OCI-LY7 (cell line): ENCODE data around the gene ATXN1L. TPM values are rescaled to one million over a fixed set of nuclear protein-coding genes. Genes with fewer than 3 reads are reported as not detected.
A peak's percentile ranks its signal among the peaks of the same experiment; 100 is the strongest.

Experiments used
- BruUV-seq: library from RNA; stranded (reverse); fragments of 400-500 nt; replicated peaks from 2 replicates; lab custom pipeline; 2021; lab: Mats Ljungman, UMichigan
- CTCF ChIA-PET: fragments of 300-600 bp; sonication (Branson Sonifier 250); formaldehyde crosslinking; loops from one replicate; lab custom pipeline; 2022; ENCODE audit warnings: antibody characterized with exemption; ENCODE audit not compliant: unreplicated experiment; lab: Charles Lee
- POLR2A ChIA-PET: fragments of 300-600 bp; sonication (Branson Sonifier 250); formaldehyde crosslinking; loops from one replicate; lab custom pipeline; 2022; ENCODE audit warnings: antibody characterized with exemption; lab: Charles Lee
- DNase-seq: peaks from one replicate; pipeline ENCODE4 v3.0.0-alpha.2; 2015; ENCODE audit warnings: low spot score
- H2AFZ ChIP-seq: fragments of 200-600 bp; sonication (generic), shearing (Covaris generic); 2 replicates; pipeline ENCODE4 v1.6.1; 2014; ENCODE audit warnings: mild to moderate bottlenecking, antibody characterized with exemption, low read length, moderate library complexity
- H3K27ac ChIP-seq: fragments of 200-600 bp; sonication (generic); 2 replicates; pipeline ENCODE4 v1.5.1; 2014; ENCODE audit warnings: mixed run types, low read depth, mild to moderate bottlenecking, moderate library complexity, low read length, inconsistent platforms; ENCODE audit not compliant: poor library complexity, severe bottlenecking
- H3K36me3 ChIP-seq: fragments of 200-600 bp; sonication (generic); 2 replicates; pipeline ENCODE4 v1.6.1; 2014; ENCODE audit warnings: mild to moderate bottlenecking, antibody characterized with exemption, low read length, moderate library complexity, mixed read lengths; ENCODE audit not compliant: insufficient read depth
- H3K4me1 ChIP-seq: fragments of 200-600 bp; sonication (generic); 2 replicates; pipeline ENCODE4 v1.5.1; 2014; ENCODE audit warnings: mild to moderate bottlenecking, low read length; ENCODE audit not compliant: insufficient read depth, poor library complexity, severe bottlenecking
- H3K4me2 ChIP-seq: fragments of 200-600 bp; sonication (generic); 2 replicates; pipeline ENCODE4 v1.6.1; 2014; ENCODE audit warnings: mild to moderate bottlenecking, low read length
- H3K4me3 ChIP-seq: fragments of 200-600 bp; sonication (generic); 2 replicates; pipeline ENCODE4 v1.5.1; 2014; ENCODE audit warnings: mild to moderate bottlenecking, low read depth, low read length; ENCODE audit not compliant: poor library complexity, severe bottlenecking
- H3K79me2 ChIP-seq: fragments of 200-600 bp; sonication (generic); 2 replicates; pipeline ENCODE4 v1.6.1; 2016; ENCODE audit warnings: low read depth, mild to moderate bottlenecking, low read length, moderate library complexity, mixed read lengths; ENCODE audit not compliant: insufficient read depth
- H3K9me2 ChIP-seq: fragments of 200-600 bp; sonication (generic); 2 replicates; pipeline ENCODE4 v1.6.1; 2016; ENCODE audit warnings: mild to moderate bottlenecking, low read length, mixed read lengths; ENCODE audit not compliant: insufficient read depth
- H3K9me3 ChIP-seq: fragments of 200-600 bp; sonication (generic); 2 replicates; pipeline ENCODE4 v1.6.1; 2014; ENCODE audit warnings: mild to moderate bottlenecking, mixed run types, low read length, mixed read lengths
- H4K20me1 ChIP-seq: fragments of 200-600 bp; sonication (generic); 2 replicates; pipeline ENCODE4 v1.6.1; 2014; ENCODE audit warnings: mild to moderate bottlenecking, antibody characterized with exemption, low read length, moderate library complexity, mixed read lengths; ENCODE audit not compliant: insufficient read depth
- CTCF ChIP-seq: fragments of 200-600 bp; sonication (generic); conservative IDR thresholded peaks from 2 replicates; pipeline ENCODE4 v1.5.1; 2014; ENCODE audit warnings: mild to moderate bottlenecking, antibody characterized with exemption, low read length, moderate library complexity, mixed read lengths
- EZH2phosphoT487 ChIP-seq: fragments of 200-600 bp; sonication (generic); IDR thresholded peaks from 2 replicates; pipeline ENCODE4 v1.6.1; 2018; ENCODE audit warnings: low read depth, borderline replicate concordance, mild to moderate bottlenecking, mixed run types, antibody characterized with exemption, low read length, moderate library complexity, mixed read lengths
- intact Hi-C: fragments of 100-400 bp; cut with micrococcal nuclease; formaldehyde crosslinking; loops from one replicate; pipeline ENCODE4 v1.10.0; 2022; ENCODE audit not compliant: unreplicated experiment
- total RNA-seq, 2 experiments: library from RNA; depleted of rRNA in 1 of 2; stranded (reverse); fragments of >200 nt in 1 of 2; shearing (Covaris generic) in 1 of 2; gene quantifications; 2 replicates each; pipeline ENCODE4 v1.2.3, GENCODE V29; 2014 to 2022

ATXN1L gene
- total RNA-seq, 2 experiments from 2014 or later = 12.5 to 19.5 TPM

- Histone ChIP-seq H3K9me2 (no peaks in the 10 kb centered on the region), H3K79me2 (peaks cover 18% of the 10 kb centered on the region; the same call in 1 of the 2 replicates), H2AFZ (no peak overlapping the region), H3K9me3 (no peaks in the 10 kb centered on the region), H3K27ac (no peak overlapping the region), H3K4me3 (no peak overlapping the region), H3K36me3 (peaks cover 46% of the 10 kb centered on the region), H4K20me1 (peaks cover 6% of the 10 kb centered on the region), H3K4me2 (no peak overlapping the region), H3K4me1 (peaks cover 37% of the 10 kb centered on the region)
- no peak for TF ChIP-seq CTCF
- no peak for TF ChIP-seq EZH2phosphoT487
- ChIA-PET CTCF (no interaction called here), POLR2A (no interaction called here)
- no TSS peak for BruUV-seq
- intact Hi-C loops = loop anchor here (5.0 kb wide), 1 partner anchor 244 kb away; the partner anchor contains the start of genes DHX38 and TXNL4B
- no peak for DNase-seq
These were observed 2.8 kb downstream of the ATXN1L start for GRCh38 chr16:71848622-71849021.

GRCh38 chr16:71851746-71852145 is 6.0 kb downstream of the ATXN1L start:
- no peak for DNase-seq
- Histone ChIP-seq H3K4me2 (0 out of 2 replicates have a peak overlapping the region, but pooled peaks have one; percentile 62), H3K4me3 (no peak overlapping the region), H3K9me3 (no peaks in the 10 kb centered on the region), H4K20me1 (peaks cover 28% of the 10 kb centered on the region), H3K79me2 (peaks cover 18% of the 10 kb centered on the region; the same call in 1 of the 2 replicates), H3K4me1 (peaks cover 44% of the 10 kb centered on the region), H2AFZ (no peak overlapping the region), H3K27ac (no peak overlapping the region), H3K36me3 (peaks cover 66% of the 10 kb centered on the region), H3K9me2 (no peaks in the 10 kb centered on the region)
- intact Hi-C loops = loop anchor here (2.0 kb wide), 1 partner anchor 109 kb away; no protein-coding TSS in a partner anchor
- no peak for TF ChIP-seq CTCF
- no peak for TF ChIP-seq EZH2phosphoT487
- no TSS peak for BruUV-seq
- ChIA-PET CTCF (no interaction called here), POLR2A (interaction anchor here (0.6 kb wide), 1 partner anchor 40 kb away, joined by 4 read pairs; no protein-coding TSS in a partner anchor)

GRCh38 chr16:71852158-71852557 is 6.4 kb downstream of the ATXN1L start:
- POLR2A ChIA-PET = interaction anchor here (0.6 to 2.7 kb wide), 2 partner anchors 9 to 40 kb away, joined by 4 to 12 read pairs; no protein-coding TSS in a partner anchor
- Histone ChIP-seq H3K9me3 (no peaks in the 10 kb centered on the region), H3K79me2 (peaks cover 13% of the 10 kb centered on the region; the same call in 1 of the 2 replicates), H3K4me3 (no peak overlapping the region), H4K20me1 (peaks cover 28% of the 10 kb centered on the region), H3K4me1 (peaks cover 40% of the 10 kb centered on the region), H3K4me2 (0 out of 2 replicates have a peak overlapping the region, but pooled peaks have one; percentile 62), H2AFZ (no peak overlapping the region), H3K9me2 (no peaks in the 10 kb centered on the region), H3K27ac (no peak overlapping the region), H3K36me3 (peaks cover 66% of the 10 kb centered on the region)
- TF ChIP-seq EZH2phosphoT487 (no peak), CTCF (no peak)
- DNase-seq = no peak
- BruUV-seq = no TSS peak
- CTCF ChIA-PET = no interaction called here
- intact Hi-C loops = loop anchor here (2.0 kb wide), 1 partner anchor 109 kb away; no protein-coding TSS in a partner anchor
